ENCODE measurements around the gene MAMSTR.

Gene MAMSTR

GRCh38 chr19:48664476-48664875 is 55.0 kb downstream of the MAMSTR start:
- DNase-seq (ENCODE audit: low read depth in 4 of 4, low spot score in 1 of 4) = no peak

DNA sequence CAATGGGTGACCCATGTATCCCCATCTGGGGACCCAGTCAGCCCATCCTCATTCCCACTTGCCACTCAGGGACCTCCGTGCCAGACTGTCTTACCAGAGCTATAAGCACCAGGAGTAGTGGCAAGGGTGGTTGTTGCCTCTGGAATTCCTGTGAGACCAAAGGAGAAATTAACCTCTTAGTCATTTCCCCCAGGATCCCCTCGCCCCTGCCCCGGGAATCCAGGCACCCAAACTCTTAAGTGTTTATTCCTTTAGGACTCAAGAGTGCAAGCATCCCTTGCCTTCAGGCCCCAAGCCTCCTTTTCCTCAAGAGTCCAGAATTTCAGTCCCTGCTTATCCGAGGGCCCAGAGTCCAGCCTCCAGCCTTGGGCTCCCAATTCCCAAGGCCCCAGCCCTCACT is 55.9 kb downstream of the MAMSTR start:
- no peak for DNase-seq (ENCODE audit: low read depth in 4 of 4, low spot score in 1 of 4)
